Glutamatergic neuron (in vitro differentiated cells): ENCODE results near the gene SLC6A5. TPM values are rescaled to one million over a fixed set of nuclear protein-coding genes. Genes with fewer than 3 reads are reported as not detected.

Experiments
- DNase-seq: peaks from one replicate; pipeline ENCODE4 v3.0.0; 2022
- H3K27ac Mint-ChIP-seq: one replicate; pipeline ENCODE4 v1.8.0; 2020; ENCODE audit warnings: mild to moderate bottlenecking, mixed read lengths, inconsistent platforms; ENCODE audit not compliant: unreplicated experiment
- H3K27me3 Mint-ChIP-seq: one replicate; pipeline ENCODE4 v1.8.0; 2020; ENCODE audit warnings: mild to moderate bottlenecking, moderate library complexity, mixed read lengths, inconsistent platforms; ENCODE audit not compliant: unreplicated experiment
- H3K36me3 Mint-ChIP-seq: one replicate; pipeline ENCODE4 v1.8.0; 2020; ENCODE audit warnings: mild to moderate bottlenecking, mixed read lengths, inconsistent platforms; ENCODE audit not compliant: unreplicated experiment
- H3K4me1 Mint-ChIP-seq: one replicate; pipeline ENCODE4 v1.8.0; 2020; ENCODE audit warnings: mild to moderate bottlenecking, low read depth, mixed read lengths, inconsistent platforms; ENCODE audit not compliant: unreplicated experiment
- H3K4me3 Mint-ChIP-seq: one replicate; pipeline ENCODE4 v1.8.0; 2020; ENCODE audit warnings: mild to moderate bottlenecking, mixed read lengths, inconsistent platforms; ENCODE audit not compliant: unreplicated experiment
- H3K9me3 Mint-ChIP-seq: one replicate; pipeline ENCODE4 v1.8.0; 2020; ENCODE audit warnings: mild to moderate bottlenecking, moderate library complexity, mixed read lengths, inconsistent platforms; ENCODE audit not compliant: unreplicated experiment
- total RNA-seq: library from RNA; stranded (reverse); fragmentation: NEBNext Ultra II Directional; extraction: Animal tissue kit (Norgen Biotek cat#: 25700); gene quantifications from one replicate; pipeline ENCODE4 v1.2.1, GENCODE V29; 2021; ENCODE audit not compliant: unreplicated experiment
- TF ChIP-seq, protein P1 (sequence below): fragments of 200-600 bp; sonication (generic); IDR thresholded peaks from one replicate; pipeline ENCODE4 v1.5.0; 2021; ENCODE audit not compliant: partially characterized antibody, unreplicated experiment

The SLC6A5 gene
- total RNA-seq, 1 donor from 2014 or later = 0.05 TPM

DNA sequence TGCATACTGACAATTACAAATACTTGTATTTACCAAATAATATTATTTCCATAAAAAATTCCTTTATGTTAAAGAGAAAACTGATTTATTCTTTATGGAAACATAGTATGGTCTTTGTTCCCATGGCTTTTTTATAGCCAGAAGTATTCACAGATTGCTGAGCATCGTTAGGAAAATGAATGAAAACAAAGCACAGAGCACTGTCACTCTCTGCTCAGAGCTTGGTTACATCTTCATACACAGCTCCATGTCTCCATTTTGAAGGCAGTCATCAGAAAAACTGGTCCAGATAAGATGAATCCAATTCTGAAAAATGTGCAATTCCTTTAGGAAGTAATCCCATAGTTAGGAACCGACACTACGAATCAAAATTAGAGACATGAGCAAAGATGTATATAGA, 9.0 kb upstream of the SLC6A5 start:
- TF ChIP-seq, protein P1, sequence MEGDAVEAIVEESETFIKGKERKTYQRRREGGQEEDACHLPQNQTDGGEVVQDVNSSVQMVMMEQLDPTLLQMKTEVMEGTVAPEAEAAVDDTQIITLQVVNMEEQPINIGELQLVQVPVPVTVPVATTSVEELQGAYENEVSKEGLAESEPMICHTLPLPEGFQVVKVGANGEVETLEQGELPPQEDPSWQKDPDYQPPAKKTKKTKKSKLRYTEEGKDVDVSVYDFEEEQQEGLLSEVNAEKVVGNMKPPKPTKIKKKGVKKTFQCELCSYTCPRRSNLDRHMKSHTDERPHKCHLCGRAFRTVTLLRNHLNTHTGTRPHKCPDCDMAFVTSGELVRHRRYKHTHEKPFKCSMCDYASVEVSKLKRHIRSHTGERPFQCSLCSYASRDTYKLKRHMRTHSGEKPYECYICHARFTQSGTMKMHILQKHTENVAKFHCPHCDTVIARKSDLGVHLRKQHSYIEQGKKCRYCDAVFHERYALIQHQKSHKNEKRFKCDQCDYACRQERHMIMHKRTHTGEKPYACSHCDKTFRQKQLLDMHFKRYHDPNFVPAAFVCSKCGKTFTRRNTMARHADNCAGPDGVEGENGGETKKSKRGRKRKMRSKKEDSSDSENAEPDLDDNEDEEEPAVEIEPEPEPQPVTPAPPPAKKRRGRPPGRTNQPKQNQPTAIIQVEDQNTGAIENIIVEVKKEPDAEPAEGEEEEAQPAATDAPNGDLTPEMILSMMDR = no peak
- Mint-ChIP-seq H3K27me3 (peaks cover 2% of the 10 kb centered on the region), H3K4me3 (no peak overlapping the region), H3K4me1 (no peaks in the 10 kb centered on the region), H3K27ac (no peak overlapping the region), H3K36me3 (peaks cover 3% of the 10 kb centered on the region), H3K9me3 (no peaks in the 10 kb centered on the region)
- no peak for DNase-seq

DNA sequence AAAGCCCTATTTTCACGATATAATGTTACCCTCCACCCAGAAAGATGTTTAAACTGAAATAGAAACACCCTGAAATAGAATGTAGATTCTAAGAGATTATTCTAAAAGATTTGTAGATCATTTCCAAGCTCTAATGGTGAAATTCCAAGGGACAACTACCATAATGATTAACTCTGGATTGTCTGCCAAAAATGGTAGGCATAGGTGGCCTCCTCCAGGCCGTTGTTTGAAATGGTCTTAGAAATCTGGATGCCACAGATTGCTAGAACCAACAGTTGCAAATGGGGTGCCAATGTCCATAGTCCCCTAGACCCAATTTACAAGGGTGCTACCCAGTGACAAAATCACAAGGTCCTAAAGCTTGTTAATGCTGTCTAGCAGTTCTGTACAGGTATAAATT, 6.7 kb upstream of the SLC6A5 start:
- Mint-ChIP-seq H3K27me3 (peaks cover 15% of the 10 kb centered on the region), H3K36me3 (peaks cover 3% of the 10 kb centered on the region), H3K4me1 (peaks cover 4% of the 10 kb centered on the region), H3K4me3 (no peak overlapping the region), H3K9me3 (no peaks in the 10 kb centered on the region), H3K27ac (no peak overlapping the region)
- DNase-seq = no peak
- TF ChIP-seq, protein P1 = no peak

GRCh38 chr11:20594274-20595061, 4.9 kb upstream of the SLC6A5 start:
- TF ChIP-seq, protein P1 = no peak
- H3K27me3 Mint-ChIP-seq = peaks cover 24% of the 10 kb centered on the region
- H3K4me3 Mint-ChIP-seq = no peak overlapping the region

GRCh38 chr11:20595101-20595500, 4.3 kb upstream of the SLC6A5 start:
- TF ChIP-seq, protein P1 = no peak
- Mint-ChIP-seq H3K4me3 (no peak overlapping the region), H3K27ac (no peak overlapping the region), H3K4me1 (peaks cover 7% of the 10 kb centered on the region), H3K27me3 (peaks cover 30% of the 10 kb centered on the region), H3K36me3 (no peaks in the 10 kb centered on the region), H3K9me3 (peaks cover 2% of the 10 kb centered on the region)
- no peak for DNase-seq

More at GRCh38 chr11:20594274-20595061, 4.9 kb upstream of the SLC6A5 start:
- Mint-ChIP-seq H3K4me1 (peaks cover 7% of the 10 kb centered on the region), H3K9me3 (peaks cover 2% of the 10 kb centered on the region), H3K36me3 (peaks cover 1% of the 10 kb centered on the region), H3K27ac (no peak overlapping the region)
- DNase-seq = no peak
